ENCODE measurements around the gene SLC22A17. TPM values are rescaled to one million over a fixed set of nuclear protein-coding genes. Genes with fewer than 3 reads are reported as not detected.

SLC22A17 gene
- total and polyA plus RNA-seq, 2 of the 13 experiments (the other 11 are each of a cell fraction or from before 2014, with no cell fraction given): 0.95 to 1.1 TPM

DNA sequence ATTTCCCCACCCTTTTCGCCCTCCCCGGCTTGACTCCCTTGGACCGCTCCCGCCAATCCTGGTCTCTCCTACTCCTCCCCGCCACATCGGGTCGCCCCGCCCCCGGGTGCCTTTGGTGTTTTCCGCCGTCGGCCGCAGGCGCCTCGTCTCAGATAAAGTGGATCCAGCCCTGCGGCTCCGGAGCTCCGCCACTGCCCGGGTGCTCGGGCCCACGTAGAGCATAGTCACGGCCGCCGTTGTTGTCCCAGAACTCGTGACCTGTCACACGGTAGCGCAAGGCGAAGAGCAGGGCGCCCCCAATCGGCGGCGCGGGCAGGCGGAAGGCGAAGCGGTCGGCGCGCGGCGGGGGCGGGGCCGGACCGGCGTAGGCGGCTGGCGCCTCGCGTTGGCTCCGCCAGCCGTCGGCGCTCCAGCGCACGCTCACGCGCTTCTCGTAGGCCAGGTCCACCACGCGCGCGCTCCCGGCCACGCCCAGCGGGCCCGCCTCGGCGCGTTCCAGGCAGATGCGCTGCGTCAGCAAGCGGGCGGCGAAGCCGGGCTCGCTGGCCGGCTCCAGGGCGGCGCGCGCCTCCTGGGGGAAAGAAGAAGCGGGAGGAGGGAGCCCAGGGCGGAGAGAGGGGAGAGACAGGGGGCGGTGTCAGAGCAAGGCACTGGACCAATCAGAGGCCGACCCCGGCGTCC, 51.3 kb downstream of the SLC22A17 start (continued):
- TF ChIP-seq, protein P1, sequence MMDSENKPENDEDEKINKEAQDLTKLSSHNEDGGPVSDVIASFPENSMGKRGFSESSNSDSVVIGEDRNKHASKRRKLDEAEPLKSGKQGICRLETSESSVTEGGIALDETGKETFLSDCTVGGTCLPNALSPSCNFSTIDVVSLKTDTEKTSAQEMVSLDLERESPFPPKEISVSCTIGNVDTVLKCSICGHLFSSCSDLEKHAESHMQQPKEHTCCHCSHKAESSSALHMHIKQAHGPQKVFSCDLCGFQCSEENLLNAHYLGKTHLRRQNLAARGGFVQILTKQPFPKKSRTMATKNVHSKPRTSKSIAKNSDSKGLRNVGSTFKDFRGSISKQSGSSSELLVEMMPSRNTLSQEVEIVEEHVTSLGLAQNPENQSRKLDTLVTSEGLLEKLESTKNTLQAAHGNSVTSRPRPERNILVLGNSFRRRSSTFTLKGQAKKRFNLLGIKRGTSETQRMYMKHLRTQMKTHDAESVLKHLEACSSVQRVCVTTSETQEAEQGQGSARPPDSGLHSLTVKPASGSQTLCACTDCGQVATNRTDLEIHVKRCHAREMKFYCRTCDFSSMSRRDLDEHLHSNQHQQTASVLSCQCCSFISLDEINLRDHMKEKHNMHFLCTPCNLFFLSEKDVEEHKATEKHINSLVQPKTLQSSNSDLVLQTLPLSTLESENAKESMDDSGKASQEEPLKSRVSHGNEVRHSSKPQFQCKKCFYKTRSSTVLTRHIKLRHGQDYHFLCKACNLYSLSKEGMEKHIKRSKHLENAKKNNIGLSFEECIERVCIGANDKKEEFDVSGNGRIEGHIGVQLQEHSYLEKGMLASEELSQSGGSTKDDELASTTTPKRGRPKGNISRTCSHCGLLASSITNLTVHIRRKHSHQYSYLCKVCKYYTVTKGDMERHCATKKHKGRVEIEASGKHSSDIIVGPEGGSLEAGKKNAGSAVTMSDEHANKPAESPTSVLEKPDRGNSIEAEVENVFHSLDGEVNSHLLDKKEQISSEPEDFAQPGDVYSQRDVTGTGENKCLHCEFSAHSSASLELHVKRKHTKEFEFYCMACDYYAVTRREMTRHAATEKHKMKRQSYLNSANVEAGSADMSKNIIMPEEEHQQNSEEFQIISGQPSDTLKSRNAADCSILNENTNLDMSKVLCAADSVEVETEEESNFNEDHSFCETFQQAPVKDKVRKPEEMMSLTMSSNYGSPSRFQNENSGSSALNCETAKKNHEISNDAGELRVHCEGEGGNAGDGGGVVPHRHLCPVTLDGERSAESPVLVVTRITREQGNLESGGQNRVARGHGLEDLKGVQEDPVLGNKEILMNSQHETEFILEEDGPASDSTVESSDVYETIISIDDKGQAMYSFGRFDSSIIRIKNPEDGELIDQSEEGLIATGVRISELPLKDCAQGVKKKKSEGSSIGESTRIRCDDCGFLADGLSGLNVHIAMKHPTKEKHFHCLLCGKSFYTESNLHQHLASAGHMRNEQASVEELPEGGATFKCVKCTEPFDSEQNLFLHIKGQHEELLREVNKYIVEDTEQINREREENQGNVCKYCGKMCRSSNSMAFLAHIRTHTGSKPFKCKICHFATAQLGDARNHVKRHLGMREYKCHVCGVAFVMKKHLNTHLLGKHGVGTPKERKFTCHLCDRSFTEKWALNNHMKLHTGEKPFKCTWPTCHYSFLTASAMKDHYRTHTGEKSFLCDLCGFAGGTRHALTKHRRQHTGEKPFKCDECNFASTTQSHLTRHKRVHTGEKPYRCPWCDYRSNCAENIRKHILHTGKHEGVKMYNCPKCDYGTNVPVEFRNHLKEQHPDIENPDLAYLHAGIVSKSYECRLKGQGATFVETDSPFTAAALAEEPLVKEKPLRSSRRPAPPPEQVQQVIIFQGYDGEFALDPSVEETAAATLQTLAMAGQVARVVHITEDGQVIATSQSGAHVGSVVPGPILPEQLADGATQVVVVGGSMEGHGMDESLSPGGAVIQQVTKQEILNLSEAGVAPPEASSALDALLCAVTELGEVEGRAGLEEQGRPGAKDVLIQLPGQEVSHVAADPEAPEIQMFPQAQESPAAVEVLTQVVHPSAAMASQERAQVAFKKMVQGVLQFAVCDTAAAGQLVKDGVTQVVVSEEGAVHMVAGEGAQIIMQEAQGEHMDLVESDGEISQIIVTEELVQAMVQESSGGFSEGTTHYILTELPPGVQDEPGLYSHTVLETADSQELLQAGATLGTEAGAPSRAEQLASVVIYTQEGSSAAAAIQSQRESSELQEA (CRISPR knock-in tag; IDR thresholded peaks at IDR 0.05; ENCODE audit: not compliant biosample characterization): peak; percentile 47
- TF ChIP-seq TEAD3 (CRISPR knock-in tag; optimal IDR thresholded peaks at IDR 0.05; ENCODE audit: borderline replicate concordance) (peak; percentile 91), ZNF549 (CRISPR knock-in tag; IDR thresholded peaks at IDR 0.05) (no peak), NR3C1 (CRISPR knock-in tag; IDR thresholded peaks at IDR 0.05) (peak; percentile 93), ZNF230 (CRISPR knock-in tag; IDR thresholded peaks at IDR 0.05) (no peak), ZNF556 (CRISPR knock-in tag; IDR thresholded peaks at IDR 0.05; ENCODE audit: borderline replicate concordance) (no peak; the same call in 1 of the 2 replicates), ZNF335 (CRISPR knock-in tag; IDR thresholded peaks at IDR 0.05) (0 out of 2 replicates have a peak, but pooled peaks have one; percentile 32), SAFB2 (CRISPR knock-in tag; IDR thresholded peaks at IDR 0.05; ENCODE audit: borderline replicate concordance, low read depth) (peak; percentile 73; the same call in 1 of the 2 replicates), ZNF691 (CRISPR knock-in tag; IDR thresholded peaks at IDR 0.05; ENCODE audit: borderline replicate concordance, low read depth) (peak; percentile 34; the same call in 1 of the 2 replicates), HOXA9 (CRISPR knock-in tag; IDR thresholded peaks at IDR 0.05; ENCODE audit: borderline replicate concordance) (no peak)
- TF ChIP-seq, protein P2, sequence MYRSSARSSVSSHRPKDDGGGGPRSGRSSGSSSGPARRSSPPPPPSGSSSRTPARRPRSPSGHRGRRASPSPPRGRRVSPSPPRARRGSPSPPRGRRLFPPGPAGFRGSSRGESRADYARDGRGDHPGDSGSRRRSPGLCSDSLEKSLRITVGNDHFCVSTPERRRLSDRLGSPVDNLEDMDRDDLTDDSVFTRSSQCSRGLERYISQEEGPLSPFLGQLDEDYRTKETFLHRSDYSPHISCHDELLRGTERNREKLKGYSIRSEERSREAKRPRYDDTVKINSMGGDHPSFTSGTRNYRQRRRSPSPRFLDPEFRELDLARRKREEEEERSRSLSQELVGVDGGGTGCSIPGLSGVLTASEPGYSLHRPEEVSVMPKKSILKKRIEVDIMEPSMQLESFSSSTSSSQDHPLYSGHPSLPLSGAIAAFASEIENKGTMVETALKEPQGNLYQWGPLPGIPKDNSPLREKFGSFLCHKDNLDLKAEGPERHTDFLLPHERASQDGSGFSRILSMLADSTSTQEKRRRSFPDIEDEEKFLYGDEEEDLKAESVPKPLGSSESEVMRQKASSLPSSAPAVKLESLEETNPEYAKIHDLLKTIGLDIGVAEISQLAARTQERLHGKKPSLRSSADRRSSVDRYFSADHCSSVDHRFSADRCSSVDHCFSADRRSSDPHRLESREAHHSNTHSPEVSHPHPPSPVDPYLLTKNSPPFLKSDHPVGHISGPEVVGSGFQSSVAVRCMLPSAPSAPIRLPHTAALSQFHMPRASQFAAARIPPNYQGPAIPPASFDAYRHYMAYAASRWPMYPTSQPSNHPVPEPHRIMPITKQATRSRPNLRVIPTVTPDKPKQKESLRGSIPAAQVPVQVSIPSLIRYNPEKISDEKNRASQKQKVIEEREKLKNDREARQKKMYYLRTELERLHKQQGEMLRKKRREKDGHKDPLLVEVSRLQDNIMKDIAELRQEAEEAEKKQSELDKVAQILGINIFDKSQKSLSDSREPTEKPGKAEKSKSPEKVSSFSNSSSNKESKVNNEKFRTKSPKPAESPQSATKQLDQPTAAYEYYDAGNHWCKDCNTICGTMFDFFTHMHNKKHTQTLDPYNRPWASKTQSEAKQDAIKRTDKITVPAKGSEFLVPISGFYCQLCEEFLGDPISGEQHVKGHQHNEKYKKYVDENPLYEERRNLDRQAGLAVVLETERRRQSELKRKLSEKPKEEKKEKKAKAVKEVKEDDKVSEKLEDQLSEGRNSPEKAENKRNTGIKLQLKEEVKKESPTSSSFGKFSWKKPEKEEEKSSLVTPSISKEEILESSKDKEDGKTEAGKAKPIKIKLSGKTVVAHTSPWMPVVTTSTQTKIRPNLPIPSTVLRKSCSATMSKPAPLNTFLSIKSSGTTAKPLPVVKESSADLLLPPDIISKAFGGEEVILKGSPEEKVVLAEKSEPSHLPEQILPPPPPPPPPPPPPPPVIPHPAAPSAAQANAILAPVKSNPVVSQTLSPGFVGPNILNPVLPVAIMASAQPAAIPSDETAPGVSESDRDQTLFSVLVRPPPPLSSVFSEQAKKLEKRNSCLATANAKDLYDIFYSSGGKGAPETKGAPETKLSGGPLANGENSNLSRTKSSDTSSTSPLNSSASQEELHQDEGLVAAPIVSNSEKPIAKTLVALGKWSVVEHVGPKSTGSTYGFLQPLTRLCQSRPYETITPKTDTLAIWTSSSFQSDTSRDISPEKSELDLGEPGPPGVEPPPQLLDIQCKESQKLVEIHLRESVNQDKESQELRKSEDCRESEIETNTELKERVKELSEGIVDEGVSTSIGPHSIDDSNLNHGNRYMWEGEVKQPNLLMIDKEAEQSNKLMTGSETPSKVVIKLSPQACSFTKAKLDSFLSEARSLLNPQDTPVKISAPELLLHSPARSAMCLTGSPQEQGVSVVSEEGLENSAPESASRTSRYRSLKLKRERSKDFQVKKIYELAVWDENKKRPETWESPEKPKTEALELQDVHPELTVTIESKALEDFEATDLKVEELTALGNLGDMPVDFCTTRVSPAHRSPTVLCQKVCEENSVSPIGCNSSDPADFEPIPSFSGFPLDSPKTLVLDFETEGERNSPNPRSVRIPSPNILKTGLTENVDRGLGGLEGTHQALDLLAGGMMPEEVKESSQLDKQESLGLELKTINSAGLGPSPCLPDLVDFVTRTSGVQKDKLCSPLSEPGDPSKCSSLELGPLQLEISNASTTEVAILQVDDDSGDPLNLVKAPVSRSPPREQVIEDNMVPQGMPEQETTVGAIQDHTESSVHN (CRISPR knock-in tag; IDR thresholded peaks at IDR 0.05): no peak; the same call in 1 of the 2 replicates
